Fibroblast of lung (primary cell): ENCODE measurements around the gene CPA1. TPM values are rescaled to one million over a fixed set of nuclear protein-coding genes. Genes with fewer than 3 reads are reported as not detected.
"Not testable (repeated sequence)": the region's sequence is repeated elsewhere in the genome, so short reads cannot be mapped to it uniquely, and the experiment has no call there.

ENCODE experiments used
- DNase-seq, 2 donors: peaks; one replicate each; pipeline versions ENCODE4 v3.0.0 to v3.0.0-alpha.2; 2010; ENCODE audit warnings: low read depth in 2 of 2
- H2AFZ ChIP-seq: 2 replicates; pipeline ENCODE4 v1.5.1; 2012; ENCODE audit warnings: low read length, control low read depth, inconsistent platforms
- H3K27ac ChIP-seq: 2 replicates; pipeline ENCODE4 v1.5.1; 2011; ENCODE audit warnings: low read length, control low read depth; ENCODE audit not compliant: insufficient read depth
- H3K27me3 ChIP-seq: 2 replicates; pipeline ENCODE4 v1.5.1; 2011; ENCODE audit warnings: mild to moderate bottlenecking, low read length; ENCODE audit not compliant: control insufficient read depth, insufficient read depth
- H3K36me3 ChIP-seq: 2 replicates; pipeline ENCODE4 v1.5.1; 2011; ENCODE audit warnings: low read length; ENCODE audit not compliant: control insufficient read depth, insufficient read depth
- H3K4me1 ChIP-seq: 2 replicates; pipeline ENCODE4 v1.5.1; 2011; ENCODE audit warnings: low read length; ENCODE audit not compliant: control insufficient read depth, insufficient read depth; ENCODE audit errors: extremely low read depth
- H3K4me2 ChIP-seq: 2 replicates; pipeline ENCODE4 v1.5.1; 2011; ENCODE audit warnings: low read length, control low read depth; ENCODE audit not compliant: insufficient read depth; ENCODE audit errors: extremely low read depth
- H3K4me3 ChIP-seq, 4 experiments: fragments of 200-600 bp in 1 of 4; sonication (generic) in 1 of 4; replicated peaks in 1 of 4; 2 replicates each; pipeline ENCODE4 v1.5.1; 2011 to 2016; ENCODE audit warnings: low read length in 4 of 4, low read depth in 3 of 4, mild to moderate bottlenecking in 3 of 4, control low read depth in 2 of 4, inconsistent platforms in 1 of 4, mixed read lengths in 1 of 4; ENCODE audit not compliant: insufficient read depth in 1 of 4; ENCODE audit errors: control extremely low read depth in 1 of 4
- H3K79me2 ChIP-seq: 2 replicates; pipeline ENCODE4 v1.5.1; 2012; ENCODE audit warnings: mild to moderate bottlenecking, low read length, inconsistent platforms; ENCODE audit not compliant: control insufficient read depth, insufficient read depth
- H3K9ac ChIP-seq: 2 replicates; pipeline ENCODE4 v1.5.1; 2011; ENCODE audit warnings: mild to moderate bottlenecking, low read length, control low read depth; ENCODE audit not compliant: insufficient read depth
- H3K9me3 ChIP-seq: 2 replicates; pipeline ENCODE4 v1.5.1; 2012; ENCODE audit warnings: low read depth, low read length; ENCODE audit not compliant: control insufficient read depth, insufficient read depth
- H4K20me1 ChIP-seq: 2 replicates; pipeline ENCODE4 v1.5.1; 2011; ENCODE audit warnings: low read length; ENCODE audit not compliant: control insufficient read depth, insufficient read depth; ENCODE audit errors: extremely low read depth
- EZH2 ChIP-seq: IDR thresholded peaks from 2 replicates; pipeline ENCODE4 v1.5.1; 2012; ENCODE audit warnings: low read length, control low read depth, mild to moderate bottlenecking; ENCODE audit errors: missing control alignments
- polyA plus RNA-seq, 2 donors: library from polyadenylated mRNA; depleted of rRNA in 1 of 2; stranded (reverse) in 1 of 2; unstranded in 1 of 2; fragments of >200 nt; gene quantifications; 2 replicates each; pipeline ENCODE4 v1.2.1, GENCODE V29; 2011 to 2012; ENCODE audit warnings: missing spikeins in 1 of 2
- total RNA-seq: library from RNA; depleted of rRNA; stranded (reverse); fragments of >200 nt; gene quantifications from 2 replicates; pipeline ENCODE4 v1.2.1, GENCODE V29; 2014
- TF ChIP-seq, protein P1 (sequence below), 2 donors: IDR thresholded peaks in 1 of 2; conservative IDR thresholded peaks in 1 of 2; 1 replicate in 1 of 2; 2 replicates in 1 of 2; pipeline ENCODE4 v1.5.1; 2011 to 2012; ENCODE audit warnings: low read length in 2 of 2, control low read depth in 1 of 2, inconsistent platforms in 1 of 2, low read depth in 1 of 2, mild to moderate bottlenecking in 1 of 2

Gene CPA1
- total and polyA plus RNA-seq, 2 donors (not counting 1 experiment from before 2014, with no cell fraction given) = under 0.01 to 0.12 TPM

DNA sequence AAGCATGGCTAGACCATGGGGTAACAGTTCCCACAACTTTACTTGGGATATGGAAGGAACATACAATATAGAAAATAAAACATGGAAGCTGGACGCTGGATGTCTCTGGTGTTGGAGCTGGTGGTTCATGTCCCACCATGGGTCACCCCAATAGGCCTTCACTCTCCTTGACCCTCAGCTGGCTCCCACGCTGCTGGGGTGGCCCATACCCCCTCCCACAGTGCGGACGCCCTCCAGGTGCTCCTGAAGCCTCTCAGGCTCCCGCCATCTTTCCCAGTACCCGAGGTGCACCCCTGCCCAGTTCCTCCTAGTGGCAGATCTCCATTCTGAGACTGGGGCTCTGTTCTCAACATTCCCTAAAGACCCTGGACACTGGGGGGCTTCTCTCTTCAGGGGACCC lies 5.8 kb upstream of the CPA1 start:
- no peak for DNase-seq
- H3K79me2 ChIP-seq = no peaks in the 10 kb centered on the region
- peak overlapping the region; percentile 97 for H3K27ac ChIP-seq
- no peak overlapping the region for H3K9ac ChIP-seq
- H2AFZ ChIP-seq = no peak overlapping the region
- H3K9me3 ChIP-seq = no peaks in the 10 kb centered on the region
- no peaks in the 10 kb centered on the region for H3K27me3 ChIP-seq
- no peaks in the 10 kb centered on the region for H3K36me3 ChIP-seq
- TF ChIP-seq EZH2 = no peak
- TF ChIP-seq, protein P1, sequence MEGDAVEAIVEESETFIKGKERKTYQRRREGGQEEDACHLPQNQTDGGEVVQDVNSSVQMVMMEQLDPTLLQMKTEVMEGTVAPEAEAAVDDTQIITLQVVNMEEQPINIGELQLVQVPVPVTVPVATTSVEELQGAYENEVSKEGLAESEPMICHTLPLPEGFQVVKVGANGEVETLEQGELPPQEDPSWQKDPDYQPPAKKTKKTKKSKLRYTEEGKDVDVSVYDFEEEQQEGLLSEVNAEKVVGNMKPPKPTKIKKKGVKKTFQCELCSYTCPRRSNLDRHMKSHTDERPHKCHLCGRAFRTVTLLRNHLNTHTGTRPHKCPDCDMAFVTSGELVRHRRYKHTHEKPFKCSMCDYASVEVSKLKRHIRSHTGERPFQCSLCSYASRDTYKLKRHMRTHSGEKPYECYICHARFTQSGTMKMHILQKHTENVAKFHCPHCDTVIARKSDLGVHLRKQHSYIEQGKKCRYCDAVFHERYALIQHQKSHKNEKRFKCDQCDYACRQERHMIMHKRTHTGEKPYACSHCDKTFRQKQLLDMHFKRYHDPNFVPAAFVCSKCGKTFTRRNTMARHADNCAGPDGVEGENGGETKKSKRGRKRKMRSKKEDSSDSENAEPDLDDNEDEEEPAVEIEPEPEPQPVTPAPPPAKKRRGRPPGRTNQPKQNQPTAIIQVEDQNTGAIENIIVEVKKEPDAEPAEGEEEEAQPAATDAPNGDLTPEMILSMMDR (conservative IDR thresholded peaks at IDR 0.05 in 1 of 2, IDR thresholded peaks at IDR 0.05 in 1 of 2; ENCODE audit: low read depth in 1 of 2, low read length in 2 of 2) = no peak
- H3K4me1 ChIP-seq = peaks cover 28% of the 10 kb centered on the region
- no peak overlapping the region for H3K4me3 ChIP-seq
- no peaks in the 10 kb centered on the region for H4K20me1 ChIP-seq
- no peak overlapping the region for H3K4me2 ChIP-seq

DNA sequence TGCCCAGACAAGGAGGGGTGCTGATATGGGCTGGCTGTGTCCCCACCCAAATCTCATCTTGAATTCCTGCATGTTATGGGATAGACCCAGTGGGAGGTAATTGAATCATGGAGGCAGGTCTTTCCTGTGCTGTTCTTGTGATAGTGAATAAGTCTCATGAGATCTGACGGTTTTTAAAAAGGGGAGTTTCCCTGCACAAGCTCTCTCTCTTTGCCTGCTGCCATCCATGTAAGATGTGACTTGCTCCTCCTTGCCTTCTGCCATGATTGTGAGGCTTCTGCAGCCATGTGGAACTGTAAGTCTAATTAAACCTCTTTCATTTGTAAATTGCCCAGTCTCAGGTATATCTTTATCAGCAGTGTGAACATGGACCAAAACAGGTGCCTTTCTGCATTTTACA lies 3.8 kb upstream of the CPA1 start:
- not testable (repeated sequence) for H3K9ac ChIP-seq, H3K79me2 ChIP-seq, H4K20me1 ChIP-seq, H3K4me3 ChIP-seq, H2AFZ ChIP-seq, H3K36me3 ChIP-seq, H3K27me3 ChIP-seq, H3K27ac ChIP-seq, H3K4me2 ChIP-seq, H3K9me3 ChIP-seq, DNase-seq
- H3K4me1 ChIP-seq = peaks cover 17% of the 10 kb centered on the region

- no peaks in the 10 kb centered on the region for H3K27me3 ChIP-seq
- peaks cover 17% of the 10 kb centered on the region for H3K4me1 ChIP-seq
- no peaks in the 10 kb centered on the region for H3K79me2 ChIP-seq
- H3K9ac ChIP-seq = no peak overlapping the region
- no peaks in the 10 kb centered on the region for H4K20me1 ChIP-seq
- H3K27ac ChIP-seq = no peak overlapping the region
- peak in 1 of 2 donors; percentile 13 for DNase-seq
- H3K4me2 ChIP-seq = no peak overlapping the region
- no peaks in the 10 kb centered on the region for H3K36me3 ChIP-seq
- no peak overlapping the region for H3K4me3 ChIP-seq
- no peak overlapping the region for H2AFZ ChIP-seq
- H3K9me3 ChIP-seq = no peaks in the 10 kb centered on the region
- TF ChIP-seq EZH2 = no peak
- TF ChIP-seq, protein P1 (conservative IDR thresholded peaks at IDR 0.05 in 1 of 2, IDR thresholded peaks at IDR 0.05 in 1 of 2; ENCODE audit: low read depth in 1 of 2, low read length in 2 of 2) = no peak
Measured at GRCh38 chr7:130377178-130377577, 3.1 kb upstream of the CPA1 start.
